Thoracic aorta endothelial cell (primary cell): ENCODE results near the gene PITRM1. TPM values are rescaled to one million over a fixed set of nuclear protein-coding genes. Genes with fewer than 3 reads are reported as not detected.

ENCODE experiments used
- total RNA-seq: library from RNA; depleted of rRNA; stranded (reverse); fragments of >200 nt; gene quantifications from 2 replicates; pipeline ENCODE4 v1.2.3, GENCODE V29; 2012

Gene PITRM1
- 153 and 181 TPM in 2 replicates for total RNA-seq

GRCh38 chr10:3172446-3173170 is at the start of gene PITRM1:
TSS of gene PITRM1 (minus strand) at chr10:3172782. CDS start at chr10:3172772, 10 bp downstream.

Other genes with a start within 250 kb of the PITRM1 start
- 349 and 368 TPM in 2 replicates for gene PFKP, start 105.2 kb downstream of the PITRM1 start, total RNA-seq